ENCODE results near the gene TNFAIP8L2.
"Not testable (repeated sequence)": the region's sequence is repeated elsewhere in the genome, so short reads cannot be mapped to it uniquely, and the experiment has no call there.

Gene TNFAIP8L2

GRCh38 chr1:151189637-151190445 is 33.4 kb downstream of the TNFAIP8L2 start, which contains the start of gene VPS72:
TSS of gene VPS72 (minus strand) at chr1:151190197. CDS start at chr1:151190121, 76 bp downstream.
- peak; percentile 71 to 81 (median 73) for DNase-seq (ENCODE audit: low read depth in 3 of 3)

GRCh38 chr1:151192047-151192446 is 35.6 kb downstream of the TNFAIP8L2 start:
- no peak for DNase-seq (ENCODE audit: low read depth in 3 of 3)

- DNase-seq (ENCODE audit: low read depth in 3 of 3), result no peak
Observed at GRCh38 chr1:151193304-151193703, 36.9 kb downstream of the TNFAIP8L2 start.

- no peak for DNase-seq (ENCODE audit: low read depth in 3 of 3)
Observed at GRCh38 chr1:151193856-151194255, 37.4 kb downstream of the TNFAIP8L2 start.

- not testable (repeated sequence) for DNase-seq (ENCODE audit: low read depth in 3 of 3)
Observed at GRCh38 chr1:151194894-151195594, 38.6 kb downstream of the TNFAIP8L2 start.

- DNase-seq (ENCODE audit: low read depth in 3 of 3), result peak in 1 of 3 donors; percentile 31
Observed at GRCh38 chr1:151196292-151196800, 39.9 kb downstream of the TNFAIP8L2 start.

GRCh38 chr1:151197863-151198253 is 41.4 kb downstream of the TNFAIP8L2 start:
- no peak for DNase-seq (ENCODE audit: low read depth in 3 of 3)

GRCh38 chr1:151198254-151199127 is 42.0 kb downstream of the TNFAIP8L2 start, which contains the start of gene PIP5K1A:
TSS of gene PIP5K1A (plus strand) at chr1:151198552. CDS start at chr1:151198997, 445 bp downstream.
- DNase-seq (ENCODE audit: low read depth in 3 of 3), result peak; percentile 98 to 99 (median 98)

- DNase-seq (ENCODE audit: low read depth in 3 of 3), result no peak
Observed at GRCh38 chr1:151199873-151200581, 43.6 kb downstream of the TNFAIP8L2 start.

GRCh38 chr1:151205381-151205965 is 49.0 kb downstream of the TNFAIP8L2 start:
- not testable (repeated sequence) for DNase-seq (ENCODE audit: low read depth in 3 of 3)
